ENCODE results near the gene BAIAP2. TPM values are rescaled to one million over a fixed set of nuclear protein-coding genes. Genes with fewer than 3 reads are reported as not detected.

The BAIAP2 gene
- total and polyA plus RNA-seq, 10 of the 15 experiments (the other 5 are each of a cell fraction or from before 2014, with no cell fraction given), result 0.15 to 1.2 (median 0.46) TPM; not detected in 2

- TF ChIP-seq PBX3 (IDR thresholded peaks at IDR 0.05; ENCODE audit: insufficient replicate concordance, low read depth, low read length) (peak; percentile 34), ZBTB33 (IDR thresholded peaks at IDR 0.05) (peak; percentile 91), SUPT20H (IDR thresholded peaks at IDR 0.05; ENCODE audit: borderline replicate concordance, control insufficient read depth, low read depth, low read length) (no peak), SMARCA5 (IDR thresholded peaks at IDR 0.05) (peak; percentile 99), NFIC (IDR thresholded peaks at IDR 0.05; ENCODE audit: low read depth, low read length) (no peak), SUZ12 (IDR thresholded peaks at IDR 0.05; ENCODE audit: unreplicated experiment) (no peak), GATAD2B (conservative IDR thresholded peaks at IDR 0.05; ENCODE audit: low read depth) (peak; percentile 53; the same call in 1 of the 2 replicates), ETV6 (conservative IDR thresholded peaks at IDR 0.05 in 1 of 2, IDR thresholded peaks at IDR 0.05 in 1 of 2; ENCODE audit: borderline replicate concordance in 1 of 2, low read depth in 1 of 2) (no peak)
Observed at GRCh38 chr17:81101614-81102306, 66.8 kb downstream of the BAIAP2 start (continued).
